ENCODE data around the gene CDK8.
A peak's percentile ranks its signal among the peaks of the same experiment; 100 is the strongest.
"Not testable (repeated sequence)": the region's sequence is repeated elsewhere in the genome, so short reads cannot be mapped to it uniquely, and the experiment has no call there.

The CDK8 gene

DNA sequence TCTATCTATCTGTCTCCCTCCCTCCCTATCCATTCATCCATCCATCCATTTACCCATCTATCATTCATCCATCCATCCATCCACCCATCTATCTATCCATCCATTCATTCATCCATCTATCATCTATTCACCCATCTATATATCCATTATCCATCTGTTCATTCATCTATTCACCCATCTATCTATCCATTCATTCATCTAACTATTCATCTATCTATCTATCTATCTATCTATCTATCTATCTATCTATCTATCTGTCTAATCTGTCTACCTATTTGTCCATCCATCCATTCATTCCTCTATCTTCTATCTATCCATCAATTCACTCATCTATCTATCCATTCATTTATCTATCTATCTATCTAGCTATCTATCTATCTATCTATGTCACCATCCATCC is 4.4 kb upstream of the CDK8 start:
- no peaks in the 10 kb centered on the region for H3K27me3 ChIP-seq (ENCODE audit: control insufficient read depth, low read length)
- peaks cover 7% of the 10 kb centered on the region for H3K4me1 ChIP-seq (ENCODE audit: control insufficient read depth, low read length)
- no peaks in the 10 kb centered on the region for H3K9me3 ChIP-seq (ENCODE audit: control insufficient read depth, insufficient read depth, low read length)
- no peak overlapping the region for H3K27ac ChIP-seq (ENCODE audit: low read depth, low read length)
- H3K79me2 ChIP-seq (ENCODE audit: control insufficient read depth, low read length): peaks cover 4% of the 10 kb centered on the region
- H3K9me2 ChIP-seq (replicated peaks; ENCODE audit: control insufficient read depth, low read length): no peaks in the 10 kb centered on the region
- no peaks in the 10 kb centered on the region for H4K20me1 ChIP-seq (ENCODE audit: control insufficient read depth, insufficient read depth, low read depth, low read length)
- TF ChIP-seq CTCF (IDR thresholded peaks at IDR 0.05; ENCODE audit: low read depth, low read length, poor library complexity, severe bottlenecking) (no peak), EZH2phosphoT487 (IDR thresholded peaks at IDR 0.05; ENCODE audit: borderline replicate concordance, low read length) (no peak)
- no peak overlapping the region for H3K4me2 ChIP-seq (ENCODE audit: low read length)
- H3K4me3 ChIP-seq (ENCODE audit: low read length): no peak overlapping the region
- no peaks in the 10 kb centered on the region for H3F3A ChIP-seq (ENCODE audit: control insufficient read depth, insufficient read depth)
- no peaks in the 10 kb centered on the region for H3K36me3 ChIP-seq (ENCODE audit: control insufficient read depth, low read length)

DNA sequence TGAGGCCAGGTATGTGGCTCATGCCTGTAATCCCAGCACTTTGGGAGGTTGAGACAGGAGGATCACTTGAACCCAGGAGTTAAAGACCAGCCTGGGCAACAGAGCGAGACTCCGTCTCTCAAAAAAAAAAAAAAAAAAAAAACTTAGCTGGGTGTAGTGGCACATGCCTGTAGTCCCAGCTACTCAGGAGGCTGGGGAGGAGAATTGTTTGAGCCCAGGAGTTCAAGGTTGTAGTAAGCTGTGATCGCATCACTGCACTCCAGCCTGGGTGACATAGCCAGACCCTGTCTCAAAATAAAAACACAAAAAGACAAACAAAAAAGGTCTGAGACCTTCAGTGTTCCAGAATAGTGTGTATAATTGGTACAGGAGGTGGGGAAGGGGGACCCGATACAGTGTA is 1.9 kb upstream of the CDK8 start:
- not testable (repeated sequence) for H3K9me2 ChIP-seq (replicated peaks; ENCODE audit: control insufficient read depth, low read length); H3K4me2 ChIP-seq (ENCODE audit: low read length); H3K9me3 ChIP-seq (ENCODE audit: control insufficient read depth, insufficient read depth, low read length); H3K4me3 ChIP-seq (ENCODE audit: low read length); H3K36me3 ChIP-seq (ENCODE audit: control insufficient read depth, low read length); H4K20me1 ChIP-seq (ENCODE audit: control insufficient read depth, insufficient read depth, low read depth, low read length); H3K27me3 ChIP-seq (ENCODE audit: control insufficient read depth, low read length); H3K27ac ChIP-seq (ENCODE audit: low read depth, low read length); H3F3A ChIP-seq (ENCODE audit: control insufficient read depth, insufficient read depth)
- peaks cover 28% of the 10 kb centered on the region for H3K79me2 ChIP-seq (ENCODE audit: control insufficient read depth, low read length)
- H3K4me1 ChIP-seq (ENCODE audit: control insufficient read depth, low read length): peaks cover 26% of the 10 kb centered on the region

- no peaks in the 10 kb centered on the region for H3K9me2 ChIP-seq (replicated peaks; ENCODE audit: control insufficient read depth, low read length)
- peaks cover 31% of the 10 kb centered on the region for H3K4me1 ChIP-seq (ENCODE audit: control insufficient read depth, low read length)
- H3K36me3 ChIP-seq (ENCODE audit: control insufficient read depth, low read length): no peaks in the 10 kb centered on the region
- H3K4me3 ChIP-seq (ENCODE audit: low read length): peak overlapping the region; percentile 80
- H3K27me3 ChIP-seq (ENCODE audit: control insufficient read depth, low read length): no peaks in the 10 kb centered on the region
- H3F3A ChIP-seq (ENCODE audit: control insufficient read depth, insufficient read depth): peaks cover 2% of the 10 kb centered on the region; the same call in 1 of the 2 replicates
- peak overlapping the region; percentile 60 for H3K27ac ChIP-seq (ENCODE audit: low read depth, low read length)
- H3K79me2 ChIP-seq (ENCODE audit: control insufficient read depth, low read length): peaks cover 42% of the 10 kb centered on the region
- H3K4me2 ChIP-seq (ENCODE audit: low read length): peak overlapping the region; percentile 73
- H4K20me1 ChIP-seq (ENCODE audit: control insufficient read depth, insufficient read depth, low read depth, low read length): 0 out of 2 replicates have a peak, but pooled peaks cover 7% of the 10 kb centered on the region
- H3K9me3 ChIP-seq (ENCODE audit: control insufficient read depth, insufficient read depth, low read length): no peaks in the 10 kb centered on the region
- TF ChIP-seq EZH2phosphoT487 (IDR thresholded peaks at IDR 0.05; ENCODE audit: borderline replicate concordance, low read length) (no peak), CTCF (IDR thresholded peaks at IDR 0.05; ENCODE audit: low read depth, low read length, poor library complexity, severe bottlenecking) (no peak)
Measured at GRCh38 chr13:26253262-26253786, 605 bp upstream of the CDK8 start.

GRCh38 chr13:26254583-26255111 is 718 bp downstream of the CDK8 start:
- H3K4me1 ChIP-seq (ENCODE audit: control insufficient read depth, low read length): peaks cover 31% of the 10 kb centered on the region
- H3K27ac ChIP-seq (ENCODE audit: low read depth, low read length): no peak overlapping the region
- H3K4me2 ChIP-seq (ENCODE audit: low read length): peak overlapping the region; percentile 73
- H3K36me3 ChIP-seq (ENCODE audit: control insufficient read depth, low read length): no peaks in the 10 kb centered on the region
- H3K79me2 ChIP-seq (ENCODE audit: control insufficient read depth, low read length): peaks cover 55% of the 10 kb centered on the region
- TF ChIP-seq EZH2phosphoT487 (IDR thresholded peaks at IDR 0.05; ENCODE audit: borderline replicate concordance, low read length) (no peak), CTCF (IDR thresholded peaks at IDR 0.05; ENCODE audit: low read depth, low read length, poor library complexity, severe bottlenecking) (no peak)
- H3K9me2 ChIP-seq (replicated peaks; ENCODE audit: control insufficient read depth, low read length): no peaks in the 10 kb centered on the region
- peak overlapping the region; percentile 80 for H3K4me3 ChIP-seq (ENCODE audit: low read length)
- H3K9me3 ChIP-seq (ENCODE audit: control insufficient read depth, insufficient read depth, low read length): no peaks in the 10 kb centered on the region
- H3F3A ChIP-seq (ENCODE audit: control insufficient read depth, insufficient read depth): peaks cover 2% of the 10 kb centered on the region; the same call in 1 of the 2 replicates
- peaks cover 12% of the 10 kb centered on the region for H4K20me1 ChIP-seq (ENCODE audit: control insufficient read depth, insufficient read depth, low read depth, low read length)
- no peaks in the 10 kb centered on the region for H3K27me3 ChIP-seq (ENCODE audit: control insufficient read depth, low read length)
